Measurements from ENCODE around the gene SLC15A3.

GRCh38 chr11:60952742-60953170, 780 bp upstream of the SLC15A3 start:
- TF ChIP-seq CTCF (conservative IDR thresholded peaks at IDR 0.05; ENCODE audit: low read depth in 2 of 2) (no peak), EZH2 (IDR thresholded peaks at IDR 0.05; ENCODE audit: low read depth, unreplicated experiment) (no peak), POLR2AphosphoS5 (IDR thresholded peaks at IDR 0.05; ENCODE audit: low read depth) (no peak), CREB1 (CRISPR knock-in tag; IDR thresholded peaks at IDR 0.05; ENCODE audit: low read depth) (no peak), STAT1 (IDR thresholded peaks at IDR 0.05; ENCODE audit: unreplicated experiment) (no peak), EZH2phosphoT487 (IDR thresholded peaks at IDR 0.05; ENCODE audit: unreplicated experiment) (no peak), REST (IDR thresholded peaks at IDR 0.05; ENCODE audit: unreplicated experiment) (no peak), ZNF114 (CRISPR knock-in tag; IDR thresholded peaks at IDR 0.05) (no peak), NANOG (IDR thresholded peaks at IDR 0.05; ENCODE audit: borderline replicate concordance) (no peak), JUNB (IDR thresholded peaks at IDR 0.05; ENCODE audit: unreplicated experiment) (no peak), ETS1 (IDR thresholded peaks at IDR 0.05) (no peak), ZNF462 (CRISPR knock-in tag; IDR thresholded peaks at IDR 0.05) (no peak), ZNF331 (CRISPR knock-in tag; IDR thresholded peaks at IDR 0.05; ENCODE audit: low read depth) (no peak)
